Hematopoietic multipotent progenitor cell (in vitro differentiated cells): ENCODE measurements around the gene PANK4. TPM values are rescaled to one million over a fixed set of nuclear protein-coding genes. Genes with fewer than 3 reads are reported as not detected.

ENCODE experiments used
- DNase-seq, 3 donors: peaks; one replicate each; pipeline ENCODE4 v3.0.0-alpha.2; 2011 to 2015; ENCODE audit warnings: low read depth in 2 of 3, low spot score in 2 of 3
- total RNA-seq: library from RNA; depleted of rRNA; stranded (reverse); fragments of >200 nt; gene quantifications from one replicate; pipeline ENCODE4 v1.2.3, GENCODE V29; 2012

Gene PANK4
- total RNA-seq, 1 donor = 27.2 TPM

DNA sequence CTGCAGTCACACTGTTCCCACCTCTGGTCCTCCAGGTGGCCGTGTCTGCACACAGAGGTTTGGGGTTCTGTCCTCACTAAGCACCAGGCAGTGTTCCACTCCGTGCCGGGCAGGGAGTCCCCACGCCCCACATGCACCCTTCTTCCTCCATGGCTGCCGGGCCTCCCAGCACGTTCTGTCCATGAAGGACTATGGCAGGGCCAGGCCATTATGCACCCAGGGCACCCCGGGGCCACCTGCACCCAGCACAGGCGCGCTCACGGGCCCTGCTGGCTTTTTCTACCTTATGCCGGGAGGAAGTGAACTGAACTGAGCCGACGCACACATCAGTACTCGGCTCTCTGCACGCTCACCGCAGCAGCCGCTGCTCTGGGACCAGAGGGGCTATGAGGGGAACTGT, 10.3 kb downstream of the PANK4 start:
- no peak for DNase-seq

GRCh38 chr1:2515763-2516080, 10.7 kb downstream of the PANK4 start:
- no peak for DNase-seq

DNA sequence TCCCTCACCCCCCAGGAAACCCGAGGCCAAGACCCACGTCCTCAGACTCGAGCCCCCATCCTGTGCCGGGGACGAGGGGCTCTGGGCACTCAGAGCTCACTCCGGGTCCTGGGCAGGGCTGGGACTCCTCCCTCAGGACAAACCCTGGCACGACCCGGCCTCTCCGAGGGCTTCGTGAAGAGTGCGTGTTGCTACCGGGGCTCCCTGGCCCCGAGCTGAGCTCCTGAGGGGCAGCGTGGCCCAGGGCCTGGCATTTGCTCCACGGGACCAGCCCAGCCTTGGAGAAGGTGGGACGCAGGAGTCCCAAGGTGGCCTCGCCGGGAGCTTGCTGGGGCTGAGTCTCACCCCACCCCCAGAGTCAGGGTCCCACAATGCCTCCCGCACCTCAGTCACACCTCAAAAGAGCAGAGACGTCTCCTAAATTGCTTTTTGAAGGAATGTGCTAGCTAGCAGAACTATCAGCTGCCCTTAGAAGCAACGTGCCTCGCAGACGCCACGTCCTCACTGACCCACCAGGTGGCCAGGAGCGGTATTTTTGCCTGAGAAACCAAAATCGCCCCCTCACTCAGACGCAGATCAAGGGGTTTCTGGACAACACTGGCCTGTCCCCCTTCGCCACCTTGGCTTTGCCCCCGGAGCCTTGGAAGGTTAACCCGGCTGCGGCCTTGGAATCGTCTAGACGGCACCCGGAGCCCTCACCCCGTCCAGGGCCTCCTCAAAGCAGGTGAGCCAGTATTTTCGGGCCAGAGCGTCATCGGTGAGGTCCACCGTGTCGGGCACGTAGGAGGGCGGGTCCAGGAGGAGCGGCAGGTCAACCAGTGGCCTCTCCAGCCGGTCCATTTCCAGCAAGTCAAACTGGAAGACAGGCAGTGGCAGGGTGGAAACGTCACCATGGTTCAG, 11.3 kb downstream of the PANK4 start:
- DNase-seq = no peak

DNA sequence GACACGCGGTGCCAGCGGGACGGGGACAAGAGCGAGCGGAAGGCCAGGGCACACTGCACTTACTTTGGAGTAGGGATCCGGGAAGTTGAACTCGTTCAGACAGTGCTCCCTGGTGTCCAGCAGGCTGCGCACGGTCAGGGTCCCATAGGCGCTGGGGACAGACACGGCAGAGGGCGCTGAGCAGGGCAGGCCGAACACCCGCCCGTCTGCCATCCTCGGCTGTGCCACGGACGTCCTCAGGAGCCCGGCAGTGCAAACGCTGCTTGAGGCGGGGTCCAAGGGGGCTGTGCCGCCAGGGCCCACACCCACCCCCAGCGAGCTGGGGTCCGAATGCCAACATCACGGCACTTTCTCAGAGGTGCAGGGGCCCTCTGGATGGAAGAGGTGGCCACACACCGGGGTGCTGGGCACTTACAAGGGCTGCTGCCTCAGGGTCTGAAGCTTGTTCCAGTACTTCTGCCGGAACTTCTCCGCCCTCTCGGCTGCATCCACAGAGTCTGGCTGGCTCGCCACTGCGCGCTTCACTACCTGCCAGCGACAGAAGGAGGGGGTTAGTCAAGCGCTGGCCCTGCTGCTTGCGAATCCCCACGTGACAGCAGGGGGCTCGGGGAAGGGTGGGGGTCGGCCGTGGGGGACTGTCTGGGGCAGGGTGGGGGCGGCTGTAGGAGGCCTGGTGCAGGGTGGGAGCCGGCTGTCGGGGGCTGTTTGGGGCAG, 12.3 kb downstream of the PANK4 start:
- no peak for DNase-seq

DNA sequence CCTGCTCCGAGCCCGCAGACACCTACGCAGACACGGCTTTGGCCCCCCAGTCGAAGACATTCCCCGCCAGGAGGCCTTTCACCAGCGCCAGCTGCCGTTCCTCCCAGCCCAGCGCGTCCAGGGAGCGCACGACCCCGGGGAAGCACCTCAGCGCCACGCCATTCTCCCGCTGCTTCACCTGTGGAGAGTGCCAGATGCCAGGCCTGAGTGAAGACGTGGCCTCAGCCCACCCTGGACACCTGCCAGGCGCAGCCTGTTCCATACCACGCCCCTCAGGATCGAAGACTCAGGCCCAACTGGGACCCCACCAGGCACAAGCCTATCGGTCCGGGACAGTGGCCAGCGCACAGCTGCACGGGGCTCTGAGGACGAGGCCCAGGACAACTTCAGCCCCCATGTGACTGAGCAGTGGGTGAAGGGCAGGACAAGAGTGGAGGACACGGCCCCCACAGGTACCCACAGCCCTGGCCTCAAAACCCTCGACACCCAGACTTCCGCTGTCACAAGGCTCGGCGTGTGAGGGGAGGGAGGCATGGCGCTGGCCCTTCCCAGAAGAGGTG, 13.5 kb downstream of the PANK4 start:
- no peak for DNase-seq

DNA sequence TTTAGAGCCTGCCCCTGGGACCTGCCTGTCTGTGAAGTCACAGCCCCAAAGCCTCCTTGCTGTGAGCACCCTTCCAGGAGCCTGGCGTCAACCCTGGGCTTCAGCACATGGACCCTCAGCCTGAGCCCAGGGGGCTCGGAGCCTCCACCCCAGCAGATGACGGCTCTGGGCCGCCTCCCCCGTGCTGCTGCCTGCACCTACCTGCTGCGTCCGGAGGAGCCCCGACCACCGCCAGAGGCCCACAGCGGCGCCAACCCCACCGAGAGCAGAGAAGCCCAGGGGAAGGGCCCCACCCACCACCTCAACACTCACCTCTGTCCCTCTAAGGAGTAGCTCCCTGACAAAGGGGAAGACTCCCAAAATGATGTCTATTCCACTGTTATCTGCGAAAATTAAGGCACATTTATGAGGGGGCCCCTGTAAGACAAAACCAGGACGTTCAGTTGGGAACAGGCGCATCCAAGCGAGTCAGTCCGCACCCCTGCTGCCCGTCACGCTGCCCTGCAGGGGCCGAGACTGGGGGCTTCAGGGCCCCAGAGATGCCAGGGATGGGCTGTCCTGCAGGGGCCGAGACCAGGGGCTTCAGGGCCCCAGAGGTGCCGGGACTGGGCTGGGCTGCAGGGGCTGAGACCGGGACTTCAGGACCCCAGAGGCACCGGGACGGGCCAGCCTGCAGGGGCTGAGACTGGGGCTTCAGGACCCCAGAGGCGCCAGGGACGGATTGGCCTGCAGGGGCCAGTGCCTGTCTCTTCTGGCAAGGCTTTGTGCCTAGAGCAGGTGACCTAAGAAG, 15.8 kb downstream of the PANK4 start:
- DNase-seq = no peak

- no peak for DNase-seq
These were observed 16.8 kb downstream of the PANK4 start for GRCh38 chr1:2509589-2509988.

GRCh38 chr1:2508751-2509150, 17.6 kb downstream of the PANK4 start:
- no peak for DNase-seq

- DNase-seq = no peak
These were observed 18.2 kb downstream of the PANK4 start for GRCh38 chr1:2508180-2508579.

DNA sequence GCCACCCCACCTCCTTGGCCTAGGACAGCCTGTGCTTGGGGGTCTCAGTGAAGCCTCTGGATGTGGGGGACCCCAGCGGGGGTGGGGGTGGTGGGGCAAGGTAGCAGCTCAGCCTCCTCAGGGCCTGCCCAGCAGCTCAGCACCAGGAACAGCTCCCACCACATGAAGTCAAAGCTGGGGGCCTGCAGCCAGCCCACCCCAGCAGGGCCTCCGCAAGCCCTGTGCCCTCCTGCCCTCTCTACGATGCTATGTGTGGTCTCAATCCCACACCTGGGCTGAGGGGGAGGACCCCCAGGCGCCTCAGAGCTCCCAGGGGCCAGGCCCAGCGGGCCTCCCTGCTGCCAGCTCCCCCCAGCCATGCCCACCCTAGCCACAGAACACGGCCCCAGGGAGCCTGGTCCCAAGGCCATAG, 18.6 kb downstream of the PANK4 start:
- DNase-seq = no peak

- DNase-seq = no peak
These were observed 19.4 kb downstream of the PANK4 start for GRCh38 chr1:2506901-2507565.

- DNase-seq = peak in 1 of 3 donors; percentile 26
These were observed 20.2 kb downstream of the PANK4 start for GRCh38 chr1:2506007-2506860.

- DNase-seq = no peak
These were observed 20.9 kb downstream of the PANK4 start for GRCh38 chr1:2505461-2505994.

GRCh38 chr1:2504949-2505272, 21.5 kb downstream of the PANK4 start:
- no peak for DNase-seq

- no peak for DNase-seq
These were observed 22.0 kb downstream of the PANK4 start for GRCh38 chr1:2504225-2504948.

DNA sequence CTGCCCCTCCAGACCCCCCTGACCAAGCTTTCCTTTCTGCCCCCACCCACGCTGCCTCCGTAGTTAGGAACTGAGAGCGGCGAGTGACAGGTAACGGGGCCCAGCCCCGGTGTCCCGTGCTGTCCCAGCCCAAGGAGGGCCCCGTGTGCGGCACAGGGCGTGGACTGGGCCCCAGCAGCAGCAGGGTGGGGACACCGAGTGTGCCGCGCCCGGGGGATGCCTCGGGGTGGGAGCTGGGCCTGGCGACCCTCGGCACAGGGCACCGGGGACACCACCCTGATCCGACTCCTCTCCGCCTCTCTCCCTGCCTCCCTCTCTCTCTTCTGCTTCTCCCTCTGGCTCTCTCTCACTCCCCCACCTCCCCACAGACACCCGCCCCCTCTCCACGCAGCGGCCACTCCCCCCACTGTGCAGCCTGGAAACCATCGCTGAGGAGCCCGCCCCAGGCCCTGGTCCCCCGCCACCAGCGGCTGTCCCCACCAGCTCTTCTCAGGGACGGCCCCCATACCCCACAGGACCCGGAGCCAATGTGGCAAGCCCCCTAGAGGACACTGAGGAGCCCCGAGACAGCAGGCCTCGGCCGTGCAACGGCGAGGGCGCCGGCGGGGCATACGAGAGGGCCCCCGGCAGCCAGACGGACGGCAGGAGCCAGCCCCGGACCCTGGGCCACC, 22.7 kb downstream of the PANK4 start:
- DNase-seq = no peak

DNA sequence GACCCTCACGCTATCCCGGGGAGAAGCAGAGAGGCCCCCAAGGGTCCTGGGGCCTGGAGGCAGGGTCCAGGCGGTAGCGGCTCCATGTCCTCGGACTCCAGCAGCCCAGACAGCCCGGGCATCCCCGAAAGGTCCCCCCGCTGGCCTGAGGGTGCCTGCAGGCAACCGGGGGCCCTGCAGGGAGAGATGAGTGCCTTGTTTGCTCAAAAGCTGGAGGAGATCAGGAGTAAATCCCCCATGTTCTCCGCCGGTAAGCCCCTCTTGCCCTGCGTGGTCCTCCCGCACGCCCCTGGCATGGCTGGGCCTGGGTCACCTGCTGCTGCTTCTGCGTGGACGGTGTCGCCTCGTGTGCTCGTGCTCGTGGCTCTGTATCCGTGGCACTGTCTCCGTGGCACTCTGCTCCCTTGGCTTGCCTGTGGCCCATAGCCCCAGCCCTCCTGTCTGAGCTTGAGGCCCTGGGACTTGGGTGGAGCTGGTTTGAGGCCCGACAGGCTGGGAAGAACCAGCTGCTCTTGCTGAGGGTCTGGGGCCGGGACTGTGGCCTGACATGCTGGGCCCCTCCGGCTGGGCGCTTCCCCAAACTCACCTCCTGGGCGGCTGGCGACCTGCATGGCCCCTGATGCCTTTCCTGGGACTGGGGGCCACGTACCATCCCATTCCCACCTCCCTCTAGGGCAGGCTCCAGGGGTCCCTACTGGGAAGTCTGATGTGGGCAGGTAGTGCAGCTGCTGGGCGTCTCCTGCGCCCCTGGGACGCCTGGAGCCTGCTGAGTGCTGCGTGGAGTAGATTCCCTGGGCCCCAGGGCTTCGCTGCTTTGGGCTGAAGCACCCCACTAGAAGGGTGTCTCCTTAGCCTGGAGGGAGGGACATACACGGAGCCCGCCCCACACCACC, 23.5 kb downstream of the PANK4 start:
- no peak for DNase-seq
